Spleen (tissue), 11 donors: ENCODE measurements around the gene SLC9A3. TPM values are rescaled to one million over a fixed set of nuclear protein-coding genes. Genes with fewer than 3 reads are reported as not detected.

ENCODE experiments used
- DNase-seq: peaks from one replicate; pipeline ENCODE4 v3.0.0-alpha.2; 2020
- H3K27ac ChIP-seq, 8 donors: fragments of 200-600 bp; sonication (generic) in 7 of 8; 1 replicate in 4 of 8; 2 replicates in 4 of 8; pipeline versions ENCODE4 v1.5.0 to v1.8.0; 2016 to 2021; ENCODE audit warnings: inconsistent platforms in 4 of 8, mild to moderate bottlenecking in 4 of 8, moderate library complexity in 1 of 8
- H3K27me3 ChIP-seq, 7 donors: fragments of 200-600 bp; sonication (generic) in 6 of 7; replicated peaks in 1 of 7; 1 replicate in 4 of 7; 2 replicates in 3 of 7; pipeline versions ENCODE4 v1.5.0 to v1.8.0; 2016 to 2021; ENCODE audit warnings: inconsistent platforms in 3 of 7, mild to moderate bottlenecking in 1 of 7
- H3K36me3 ChIP-seq, 6 donors: fragments of 200-600 bp; sonication (generic) in 5 of 6; 1 replicate in 4 of 6; 2 replicates in 2 of 6; pipeline versions ENCODE4 v1.5.0 to v1.8.0; 2016 to 2021; ENCODE audit warnings: inconsistent platforms in 2 of 6
- H3K4me1 ChIP-seq, 6 donors: fragments of 200-600 bp; sonication (generic) in 5 of 6; 1 replicate in 3 of 6; 2 replicates in 3 of 6; pipeline versions ENCODE4 v1.5.0 to v1.8.0; 2016 to 2021; ENCODE audit warnings: inconsistent platforms in 3 of 6
- H3K4me3 ChIP-seq, 8 donors: fragments of 200-600 bp; sonication (generic) in 7 of 8; 1 replicate in 4 of 8; 2 replicates in 4 of 8; pipeline versions ENCODE4 v1.5.0 to v1.8.0; 2016 to 2021; ENCODE audit warnings: inconsistent platforms in 4 of 8, mild to moderate bottlenecking in 4 of 8, moderate library complexity in 2 of 8
- H3K9me3 ChIP-seq, 8 donors: fragments of 200-600 bp; sonication (generic) in 7 of 8; 1 replicate in 4 of 8; 2 replicates in 4 of 8; pipeline versions ENCODE4 v1.5.0 to v1.8.0; 2016 to 2021; ENCODE audit warnings: inconsistent platforms in 4 of 8
- POLR2A ChIP-seq, 3 donors: fragments of 450-650 bp; IDR thresholded peaks; one replicate each; pipeline ENCODE4 v1.5.1; 2017; ENCODE audit warnings: antibody characterized with exemption in 3 of 3, mild to moderate bottlenecking in 1 of 3
- POLR2AphosphoS5 ChIP-seq, 3 donors: sonication (generic); formaldehyde crosslinking; IDR thresholded peaks; one replicate each; pipeline ENCODE4 v1.5.1; 2017; ENCODE audit warnings: antibody characterized with exemption in 3 of 3
- WGBS, 5 donors: extraction: QIAGEN DNeasy Blood & Tissue Kit in 3 of 5; methylation state at CpG; one replicate each; pipeline versions ENCODE4 v1.1.5 to v1.1.7; 2013 to 2018; 5-methylcytosine and 5-hydroxymethylcytosine counted together
- intact Hi-C: fragments of 100-400 bp; cut with DNase I; formaldehyde crosslinking; loops from one replicate; pipeline ENCODE4 v1.15.0; 2023; ENCODE audit warnings: low total_unique reads
- polyA plus RNA-seq, 3 donors: library from polyadenylated mRNA; stranded (reverse); fragments of 200-250 nt; gene quantifications; one replicate each; pipeline ENCODE4 v1.2.1, GENCODE V29; 2013
- total RNA-seq, 7 donors: library from RNA; depleted of rRNA in 3 of 7; stranded (reverse); fragments of >200 nt in 3 of 7; fragmentation: NEBNext Ultra II Directional in 4 of 7; extraction: Animal tissue kit (Norgen Biotek cat#: 25700) in 4 of 7; gene quantifications; one replicate each; pipeline versions ENCODE4 v1.1.0 to v1.2.1, GENCODE V29; 2016 to 2021
- TF ChIP-seq, protein P1 (sequence below), 11 experiments: fragments of 200-600 bp in 7 of 11; fragments of 450-650 bp in 4 of 11; sonication (generic) in 4 of 11; IDR thresholded peaks in 8 of 11; conservative IDR thresholded peaks in 3 of 11; 1 replicate in 7 of 11; 2 replicates in 4 of 11; pipeline versions ENCODE4 v1.4.0 to v1.8.0; 2016 to 2021; ENCODE audit warnings: antibody characterized with exemption in 11 of 11, inconsistent platforms in 4 of 11, mild to moderate bottlenecking in 1 of 11
- donor health status: healthy with polysubstance abuse.
- donor health status: DM: no; HTN: no; CAD: no; lungs with moderate emphysema.
- donor health status: DM: no; HTN: no; CAD: no.
- donor health status: Bipolar disorder and iron deficiency.
- donor health status: healthy.
- donor health status: DM: no; HTN: no; CAD: no.
- donor health status: DM: yes; HTN: yes; CAD: no.

The SLC9A3 gene
- total and polyA plus RNA-seq, 10 donors, result 1.0 to 3.2 (median 1.5) TPM

DNA sequence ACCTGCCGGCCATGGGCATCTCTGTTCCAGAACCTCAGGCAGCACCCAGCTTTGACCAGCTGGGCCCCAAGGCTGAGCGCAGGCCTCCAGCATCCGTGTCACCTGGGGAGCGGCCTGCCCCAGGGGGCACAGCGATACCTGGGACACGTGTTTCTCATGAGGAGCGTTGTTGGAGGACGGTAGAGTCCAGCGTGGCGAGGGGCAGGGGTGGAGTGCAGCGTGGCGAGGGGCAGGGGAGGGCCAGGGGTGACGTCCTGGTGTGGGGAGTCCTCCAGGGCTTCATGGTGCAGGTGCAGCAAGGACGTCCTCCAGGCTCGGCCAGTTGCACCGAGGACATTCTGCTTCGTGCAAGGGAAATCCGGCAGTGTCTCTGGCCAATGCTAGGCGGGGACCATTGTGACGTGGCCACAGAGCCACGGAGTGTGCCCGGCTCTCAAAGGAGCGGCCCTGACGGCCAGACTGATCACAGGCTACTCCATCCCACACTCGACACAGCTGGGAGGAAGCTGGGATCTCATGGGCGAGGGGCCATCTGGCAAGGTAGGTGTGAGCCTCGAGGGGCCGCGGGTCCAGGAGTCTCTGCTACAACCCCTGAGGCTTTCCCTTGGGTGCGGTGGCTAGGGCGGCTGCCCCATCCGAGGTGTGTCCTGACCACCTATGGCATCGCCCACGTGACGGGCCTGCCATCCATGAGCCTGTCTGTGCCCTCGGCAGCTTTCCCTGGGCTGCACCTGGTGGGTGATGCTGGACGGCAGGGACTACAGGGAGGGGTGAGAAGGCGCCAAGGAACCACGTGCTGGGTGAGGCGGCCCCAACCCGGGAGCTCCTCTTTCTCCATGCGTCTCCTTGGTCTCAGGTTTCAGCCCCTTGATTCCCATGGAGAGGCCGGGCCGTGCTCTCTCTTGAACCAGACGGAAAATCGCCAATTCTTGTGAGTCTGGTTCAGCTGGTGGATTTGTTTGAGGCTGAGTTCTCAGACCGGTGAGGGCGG lies 33.8 kb downstream of the SLC9A3 start:
- intact Hi-C loops, result no loop called here
- H3K27me3 ChIP-seq, result peaks cover 0 to 80% (median 19%) of the 10 kb centered on the region in 7 donors
- H3K27ac ChIP-seq, result no peak overlapping the region
- no peaks in the 10 kb centered on the region for H3K9me3 ChIP-seq
- TF ChIP-seq POLR2A (IDR thresholded peaks at IDR 0.05) (no peak), POLR2AphosphoS5 (IDR thresholded peaks at IDR 0.05) (no peak)
- TF ChIP-seq, protein P1, sequence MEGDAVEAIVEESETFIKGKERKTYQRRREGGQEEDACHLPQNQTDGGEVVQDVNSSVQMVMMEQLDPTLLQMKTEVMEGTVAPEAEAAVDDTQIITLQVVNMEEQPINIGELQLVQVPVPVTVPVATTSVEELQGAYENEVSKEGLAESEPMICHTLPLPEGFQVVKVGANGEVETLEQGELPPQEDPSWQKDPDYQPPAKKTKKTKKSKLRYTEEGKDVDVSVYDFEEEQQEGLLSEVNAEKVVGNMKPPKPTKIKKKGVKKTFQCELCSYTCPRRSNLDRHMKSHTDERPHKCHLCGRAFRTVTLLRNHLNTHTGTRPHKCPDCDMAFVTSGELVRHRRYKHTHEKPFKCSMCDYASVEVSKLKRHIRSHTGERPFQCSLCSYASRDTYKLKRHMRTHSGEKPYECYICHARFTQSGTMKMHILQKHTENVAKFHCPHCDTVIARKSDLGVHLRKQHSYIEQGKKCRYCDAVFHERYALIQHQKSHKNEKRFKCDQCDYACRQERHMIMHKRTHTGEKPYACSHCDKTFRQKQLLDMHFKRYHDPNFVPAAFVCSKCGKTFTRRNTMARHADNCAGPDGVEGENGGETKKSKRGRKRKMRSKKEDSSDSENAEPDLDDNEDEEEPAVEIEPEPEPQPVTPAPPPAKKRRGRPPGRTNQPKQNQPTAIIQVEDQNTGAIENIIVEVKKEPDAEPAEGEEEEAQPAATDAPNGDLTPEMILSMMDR (IDR thresholded peaks at IDR 0.05 in 8 of 11, conservative IDR thresholded peaks at IDR 0.05 in 3 of 11), result no peak
- 79 to 85% (median 82%) methylated on average over 37 to 48 of the region's 48 CpGs for WGBS, 5 donors
- no peak overlapping the region for H3K4me3 ChIP-seq
- peaks cover 0 to 11% (median 5%) of the 10 kb centered on the region in 6 donors for H3K4me1 ChIP-seq
- DNase-seq, result no peak
- H3K36me3 ChIP-seq, result no peaks in the 10 kb centered on the region

DNA sequence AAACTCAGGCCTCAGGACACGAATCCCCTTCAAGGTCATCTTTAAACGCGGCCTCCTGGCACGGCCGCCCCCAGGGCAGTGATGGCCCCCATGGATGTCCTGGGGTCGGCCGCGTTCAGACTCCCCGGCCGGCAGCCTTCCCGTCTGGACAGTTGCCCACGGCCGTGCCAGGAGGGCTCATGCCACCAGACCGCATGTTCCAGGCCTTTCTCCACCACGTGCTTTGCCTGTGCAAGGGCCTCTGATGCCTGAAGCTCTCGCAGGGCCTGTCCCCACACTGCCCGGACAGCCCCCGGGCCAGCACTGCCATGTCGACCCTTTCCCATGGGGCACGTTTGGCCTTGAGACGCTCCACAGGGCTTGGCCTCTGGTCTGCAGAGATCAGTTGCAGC lies 34.6 kb downstream of the SLC9A3 start:
- intact Hi-C loops, result no loop called here
- H3K4me1 ChIP-seq, result peaks cover 0 to 13% (median 5%) of the 10 kb centered on the region in 6 donors
- no peaks in the 10 kb centered on the region for H3K9me3 ChIP-seq
- 69 to 78% (median 72%) methylated on average over 11 to 21 of the region's 21 CpGs for WGBS, 5 donors
- H3K4me3 ChIP-seq, result no peak overlapping the region
- no peak for DNase-seq
- H3K27me3 ChIP-seq, result peaks cover 0 to 85% (median 27%) of the 10 kb centered on the region in 7 donors
- H3K27ac ChIP-seq, result no peak overlapping the region
- no peaks in the 10 kb centered on the region for H3K36me3 ChIP-seq
- TF ChIP-seq, protein P1 (IDR thresholded peaks at IDR 0.05 in 8 of 11, conservative IDR thresholded peaks at IDR 0.05 in 3 of 11), result no peak
- TF ChIP-seq POLR2A (IDR thresholded peaks at IDR 0.05) (no peak), POLR2AphosphoS5 (IDR thresholded peaks at IDR 0.05) (no peak)

DNA sequence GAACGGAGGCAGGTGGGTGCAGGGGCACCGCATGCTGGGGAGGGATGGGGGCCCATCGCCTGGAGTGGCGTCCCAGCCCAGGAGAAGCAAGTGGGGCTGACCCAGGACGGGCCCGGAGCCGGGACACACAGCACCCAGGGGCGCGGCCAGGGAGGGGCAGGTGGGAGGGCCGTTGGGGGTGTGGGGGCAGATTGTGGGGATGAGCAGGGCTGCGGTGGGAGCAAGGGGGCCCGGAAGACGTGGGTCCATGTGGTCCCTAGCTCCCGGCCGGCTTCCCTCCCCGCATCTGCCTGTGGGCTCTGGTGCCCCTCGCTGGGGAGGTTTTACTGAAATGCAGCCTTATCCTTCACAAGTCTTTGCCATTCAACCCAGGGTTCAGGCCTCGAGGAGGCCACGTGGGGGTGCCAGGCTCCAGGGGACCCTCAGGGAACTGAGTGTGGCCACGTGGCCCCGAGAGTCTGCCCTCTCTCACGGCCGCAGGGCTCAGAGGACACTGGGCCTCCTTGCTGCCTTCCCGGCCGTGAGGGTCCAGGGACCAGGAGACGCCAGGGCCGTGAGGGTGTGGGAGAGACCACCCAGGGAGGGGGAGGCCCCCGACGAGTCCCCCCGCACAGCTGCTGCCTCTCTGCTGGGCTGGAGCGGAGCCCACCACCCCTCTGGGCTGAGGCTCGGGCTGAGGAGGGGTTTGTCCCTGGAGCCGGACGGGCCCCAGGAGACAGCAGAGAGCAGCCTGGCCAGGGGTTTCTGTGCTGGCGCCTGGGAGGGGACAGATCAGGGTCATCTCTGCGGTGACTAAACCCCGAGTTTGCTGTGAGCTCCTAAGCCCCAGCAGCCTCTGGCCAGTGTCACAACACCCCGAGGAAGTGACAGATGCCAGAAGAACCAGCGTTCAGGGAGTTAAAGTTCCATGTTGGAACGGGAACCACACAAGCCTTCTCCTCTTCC lies 35.2 kb downstream of the SLC9A3 start:
- DNase-seq, result no peak
- H3K9me3 ChIP-seq, result no peaks in the 10 kb centered on the region
- peaks cover 0 to 85% (median 31%) of the 10 kb centered on the region in 7 donors for H3K27me3 ChIP-seq
- H3K36me3 ChIP-seq, result no peaks in the 10 kb centered on the region
- H3K4me3 ChIP-seq, result no peak overlapping the region
- no peak overlapping the region for H3K27ac ChIP-seq
- peaks cover 0 to 13% (median 5%) of the 10 kb centered on the region in 6 donors for H3K4me1 ChIP-seq
- intact Hi-C loops, result no loop called here
- TF ChIP-seq POLR2A (IDR thresholded peaks at IDR 0.05) (no peak), POLR2AphosphoS5 (IDR thresholded peaks at IDR 0.05) (no peak)
- TF ChIP-seq, protein P1 (IDR thresholded peaks at IDR 0.05 in 8 of 11, conservative IDR thresholded peaks at IDR 0.05 in 3 of 11), result no peak
- WGBS, 5 donors, result 65 to 83% (median 73%) methylated on average over 15 to 40 of the region's 40 CpGs
